Activated CD4-positive, CD25-positive, alpha-beta regulatory T cell treated with anti-CD3 and anti-CD28 coated beads, Interleukin-2, amount 50 U/mL, for 16 hours (primary cell): ENCODE measurements around the gene CUL4A.

Experiments used
- DNase-seq: peaks from one replicate; pipeline ENCODE4 v3.0.0-alpha.2; 2020; ENCODE audit warnings: low read depth, low spot score

CUL4A gene

DNA sequence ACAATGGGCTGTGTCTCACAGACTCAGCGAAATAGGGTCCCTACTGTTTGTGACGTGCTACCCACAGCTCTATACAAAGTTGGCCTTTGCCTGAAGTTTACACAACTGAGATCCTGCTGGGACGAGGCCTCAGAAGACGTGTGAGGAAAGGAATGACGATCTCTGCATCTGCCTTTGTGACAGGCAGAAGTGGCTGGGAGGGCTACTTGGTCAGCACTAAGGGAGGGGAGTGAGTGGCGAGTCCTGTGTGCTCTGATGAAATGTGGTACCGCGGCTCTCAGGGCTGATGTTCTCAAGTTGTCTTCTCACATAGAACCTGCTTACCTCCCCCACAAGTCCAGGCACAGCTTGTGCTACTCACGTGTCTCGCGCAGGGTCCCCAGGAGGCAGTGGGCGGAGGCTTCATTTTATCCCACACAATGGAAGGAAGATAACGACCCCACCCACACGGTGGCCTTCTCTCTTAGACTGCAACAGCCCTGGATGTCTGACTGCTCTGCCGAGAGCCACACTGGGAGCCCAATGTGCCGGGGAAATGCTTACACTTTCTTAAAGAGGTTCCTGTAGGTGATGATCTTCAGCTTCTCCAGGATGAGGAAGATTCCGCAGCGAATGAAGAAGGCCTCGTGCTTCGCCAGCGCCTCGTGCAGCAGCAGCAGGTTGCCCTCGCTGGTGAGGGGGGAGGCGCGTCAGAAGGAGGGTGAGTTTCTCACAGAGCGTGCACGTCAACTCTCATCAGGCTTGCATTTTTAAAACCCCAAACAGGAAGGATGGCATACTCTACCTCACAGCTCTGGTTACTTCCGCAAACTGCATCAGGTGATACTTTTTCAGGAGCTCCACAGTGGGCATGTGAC, 29.8 kb upstream of the CUL4A start:
- DNase-seq: no peak

DNA sequence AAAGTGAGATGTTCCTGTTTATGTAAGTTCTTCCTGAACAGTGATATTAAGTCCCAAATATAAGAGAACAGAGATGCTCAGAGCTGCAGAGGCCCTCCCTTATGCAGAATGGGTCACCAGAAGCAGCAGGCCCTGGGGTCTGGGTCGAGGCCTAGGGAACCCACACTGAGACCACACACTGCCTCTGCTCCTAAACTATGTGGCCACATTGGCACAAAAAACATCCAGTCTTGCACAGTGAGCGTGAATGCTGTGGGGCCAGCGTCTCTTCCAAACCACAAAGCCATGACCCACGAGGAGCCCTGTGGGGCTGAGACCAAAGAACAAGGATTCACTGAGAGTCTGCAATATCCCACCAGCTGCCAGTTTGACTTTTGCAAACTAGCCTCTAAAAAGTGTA, 27.4 kb upstream of the CUL4A start:
- no peak for DNase-seq

DNA sequence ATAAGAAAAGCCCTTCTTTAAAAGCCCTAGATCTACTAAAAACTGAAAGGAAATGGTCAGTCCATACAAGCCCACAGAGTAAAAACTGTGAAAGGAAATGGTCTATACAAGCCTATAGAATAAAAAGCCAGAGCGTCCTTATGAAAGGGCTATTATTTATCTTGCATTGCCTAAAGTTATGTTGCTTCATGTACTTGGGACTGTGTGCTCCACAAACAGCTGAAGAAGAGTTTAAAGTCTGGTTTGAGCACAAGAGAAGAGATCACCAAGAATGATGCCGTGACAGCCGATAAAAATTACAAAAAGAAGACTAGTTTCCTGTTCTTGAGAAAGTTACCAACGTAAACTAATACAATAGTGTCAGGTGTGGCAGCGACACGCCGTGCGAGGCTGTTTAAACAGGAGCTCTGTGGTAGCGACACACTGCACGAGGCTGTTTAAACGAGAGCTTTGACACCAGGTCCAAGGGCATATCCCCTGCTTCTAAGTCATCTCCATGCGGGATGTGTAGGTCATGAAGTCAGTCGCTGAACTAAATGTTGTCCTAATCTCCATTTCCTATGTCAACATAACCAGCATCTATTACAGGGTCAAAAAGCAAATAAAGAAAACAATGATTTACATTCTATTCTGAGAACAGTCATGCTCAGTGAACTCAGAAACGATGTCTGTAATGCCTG, 25.8 kb upstream of the CUL4A start:
- DNase-seq: no peak

DNA sequence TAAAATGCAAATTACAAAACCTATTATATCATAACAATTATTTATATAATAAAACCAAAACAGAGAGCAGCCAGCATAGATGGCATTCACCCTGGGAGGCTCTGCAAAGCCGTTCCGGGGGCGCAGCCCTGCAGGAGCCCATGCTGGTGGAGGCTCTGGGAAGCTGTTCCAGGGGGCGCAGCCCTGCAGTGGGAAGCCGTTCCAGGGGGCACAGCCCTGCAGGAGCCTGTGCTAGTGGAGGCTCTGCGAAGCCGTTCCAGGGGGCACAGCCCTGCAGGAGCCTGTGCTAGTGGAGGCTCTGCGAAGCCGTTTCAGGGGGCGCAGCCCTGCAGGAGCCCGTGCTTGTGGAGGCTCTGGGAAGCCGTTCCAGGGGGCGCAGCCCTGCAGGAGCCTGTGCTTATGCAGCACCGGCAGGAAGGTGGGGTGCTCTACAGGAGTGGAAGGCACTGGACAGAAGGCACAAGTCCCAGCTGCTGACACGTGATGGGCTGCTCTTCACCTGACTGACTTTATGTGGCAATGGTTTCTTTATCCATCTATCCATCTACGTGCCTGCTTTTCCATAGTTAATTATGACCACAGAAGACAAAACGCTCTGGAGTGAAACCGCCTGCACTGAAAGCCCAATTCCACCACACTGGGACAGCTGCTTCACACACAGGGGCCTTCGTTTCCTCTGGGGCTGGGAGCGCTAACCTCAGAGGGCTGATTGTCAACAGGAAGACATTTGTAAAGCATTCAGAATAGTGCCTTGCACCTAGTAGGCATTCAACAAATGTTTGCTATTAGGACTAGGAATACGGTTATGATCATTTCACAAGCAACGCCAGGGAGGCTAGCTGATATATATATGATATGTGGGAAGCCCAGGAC, 24.6 kb upstream of the CUL4A start:
- DNase-seq: no peak

DNA sequence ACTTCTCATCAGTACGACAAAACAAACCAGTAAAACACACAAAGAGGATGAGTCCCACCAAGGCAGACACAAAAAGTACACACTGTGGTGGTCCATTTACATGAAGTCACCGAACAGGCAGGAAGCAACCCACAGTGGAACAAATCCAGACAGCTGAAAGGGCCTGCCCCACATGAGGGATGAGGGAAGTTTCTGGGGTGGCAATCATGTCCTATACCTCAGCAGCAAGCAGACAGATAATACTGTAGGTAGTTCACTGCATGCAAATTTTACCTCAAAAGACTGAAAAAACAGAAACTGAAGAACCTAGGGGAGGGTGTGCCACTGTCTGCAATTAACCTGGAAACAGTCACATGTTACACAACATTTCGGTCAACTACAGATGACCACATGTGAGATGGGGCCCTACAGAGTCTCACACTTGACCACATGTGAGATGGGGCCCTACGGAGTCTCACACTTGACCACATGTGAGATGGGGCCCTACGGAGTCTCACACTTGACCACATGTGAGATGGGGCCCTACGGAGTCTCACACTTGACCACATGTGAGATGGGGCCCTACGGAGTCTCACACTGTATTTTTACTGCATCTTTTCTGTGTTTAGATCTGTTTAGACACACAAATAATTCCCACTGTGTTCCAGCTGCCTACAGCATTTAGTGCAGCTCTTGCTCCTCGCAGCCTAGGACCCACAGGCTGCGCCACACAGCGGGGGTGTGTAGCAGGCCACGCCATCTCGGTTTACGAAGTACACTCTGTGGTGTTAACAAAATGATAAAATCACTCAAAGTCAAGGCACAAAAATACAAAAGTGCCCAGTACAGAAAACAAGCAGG, 23.1 kb upstream of the CUL4A start:
- DNase-seq: no peak

DNA sequence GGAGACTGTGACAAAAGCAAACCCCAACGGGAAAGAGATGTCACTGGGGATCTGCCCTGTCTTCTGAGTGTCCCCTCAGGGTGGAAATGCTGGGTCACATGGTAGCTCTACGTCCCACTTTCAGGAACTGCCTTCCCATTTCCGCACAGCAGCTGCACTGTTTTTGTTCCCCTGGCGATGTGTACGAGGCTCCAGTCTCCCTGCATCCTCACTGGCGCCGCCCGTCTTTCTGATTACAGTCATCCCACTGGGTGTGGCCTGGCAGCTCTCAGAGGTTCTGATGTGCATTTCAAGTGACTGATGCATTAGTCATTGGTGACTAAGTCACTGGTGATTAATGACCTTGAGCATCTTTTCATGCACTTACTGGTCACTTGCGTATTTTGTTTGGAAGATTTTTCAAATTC, 22.1 kb upstream of the CUL4A start:
- no peak for DNase-seq

DNA sequence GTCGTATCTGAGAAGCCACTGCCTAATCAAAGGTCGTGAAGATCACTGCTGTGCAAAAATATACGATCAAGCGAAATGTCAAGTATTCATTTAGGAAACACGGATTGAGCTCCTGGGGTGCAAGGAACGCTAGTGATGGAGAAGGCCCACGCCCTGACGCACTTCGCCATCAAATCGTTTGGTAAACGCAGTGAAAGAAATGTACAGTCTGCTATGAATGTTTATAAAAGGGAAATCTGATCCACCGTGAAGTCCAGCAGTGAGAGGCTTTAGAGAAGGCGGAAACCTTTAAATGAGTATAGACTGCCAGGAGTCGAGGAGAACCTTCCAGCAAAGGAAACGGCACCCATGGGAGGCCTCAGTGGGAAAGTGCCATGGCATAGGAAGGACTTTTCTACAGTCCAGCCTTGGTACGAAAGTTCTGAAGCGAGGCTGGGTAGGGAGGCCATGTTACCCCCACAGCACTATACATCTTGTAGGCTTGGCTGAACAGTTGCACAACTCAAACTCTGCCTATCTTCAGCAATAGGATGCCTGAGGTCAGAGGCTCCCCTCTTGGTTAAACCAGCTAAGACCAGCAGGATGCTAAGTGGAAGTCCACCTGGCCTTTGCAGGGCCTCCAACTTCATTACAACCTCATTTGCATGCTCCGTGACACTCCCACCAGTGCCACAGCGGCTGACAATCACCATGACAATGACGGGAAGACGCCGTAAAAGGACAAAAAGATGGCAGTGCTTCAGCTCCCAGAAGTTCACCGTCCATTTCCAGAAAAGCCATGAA, 21.3 kb upstream of the CUL4A start:
- DNase-seq: no peak

DNA sequence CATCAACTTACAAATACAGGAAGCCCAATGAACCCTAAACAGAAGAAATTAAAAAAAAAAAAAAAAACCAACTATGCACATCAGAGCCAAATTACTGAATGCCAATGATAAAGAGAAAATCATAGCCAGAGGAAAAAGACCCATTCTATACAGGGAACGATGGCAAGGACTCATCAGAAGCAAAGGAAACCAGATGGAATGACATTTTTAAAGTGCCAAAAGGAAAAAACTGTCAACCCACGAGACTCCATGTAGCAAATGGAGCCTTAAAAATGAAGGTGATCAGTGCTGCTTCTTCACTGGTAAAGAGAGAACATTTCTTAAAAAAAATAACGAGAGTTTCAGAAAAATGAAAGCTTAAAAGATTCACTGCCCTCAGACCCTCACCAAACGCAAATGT, 19.2 kb upstream of the CUL4A start:
- no peak for DNase-seq

DNA sequence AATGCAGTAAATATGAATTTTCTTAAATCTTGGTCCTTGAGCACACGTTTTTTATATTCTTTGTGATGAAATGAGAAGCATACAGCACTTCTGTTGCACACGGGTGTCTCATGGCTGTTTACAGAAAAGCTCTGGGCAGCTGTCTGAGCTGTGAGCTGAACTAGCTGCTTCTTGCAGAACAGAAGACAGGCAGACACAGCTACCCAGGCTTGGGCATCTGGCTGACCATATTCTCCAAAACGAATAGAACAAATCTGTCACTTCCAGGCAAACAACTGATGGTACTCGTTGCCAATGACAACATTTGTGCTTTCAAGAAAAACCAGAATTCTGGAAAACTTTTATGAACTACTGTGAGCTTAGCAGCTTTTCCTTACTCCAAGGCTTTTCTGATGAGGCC, 17.1 kb upstream of the CUL4A start:
- DNase-seq: no peak

DNA sequence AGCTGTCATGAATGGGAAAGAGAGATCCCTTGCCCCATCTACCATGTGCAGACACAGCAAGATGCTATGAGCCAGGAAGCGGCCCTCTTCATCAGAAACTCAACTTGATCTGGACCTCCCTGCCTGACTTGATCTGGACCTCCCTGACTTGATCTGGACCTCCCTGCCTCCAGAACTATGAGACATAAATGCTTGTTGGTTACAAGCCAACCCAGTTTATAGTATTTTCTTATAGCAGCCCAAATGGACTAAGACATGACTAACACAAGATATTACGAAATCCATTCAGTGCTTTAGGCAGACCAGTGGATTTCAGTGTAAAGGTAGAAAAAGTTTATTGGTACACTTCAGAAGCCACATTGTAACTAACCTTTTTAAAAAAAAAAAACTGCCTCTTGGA, 16.5 kb upstream of the CUL4A start:
- no peak for DNase-seq

DNA sequence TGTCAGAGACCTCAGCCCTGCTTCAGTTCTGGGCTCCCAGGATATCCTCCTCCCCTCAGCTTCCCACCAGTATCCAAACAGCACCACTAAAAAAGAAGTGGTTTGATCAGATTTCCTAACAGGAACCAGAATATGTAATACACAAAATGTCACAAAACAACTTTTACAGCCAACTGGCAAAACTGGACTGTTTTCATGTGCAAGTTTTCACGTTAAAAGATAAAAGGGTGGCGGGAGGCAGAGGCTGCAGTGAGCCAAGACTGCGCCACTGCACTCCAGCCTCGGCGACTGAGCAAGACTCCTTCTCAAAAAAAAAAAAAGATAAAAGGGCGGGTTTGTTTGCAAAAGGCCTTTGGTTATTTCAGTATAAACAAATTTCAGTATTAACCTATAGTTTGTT, 14.1 kb upstream of the CUL4A start:
- no peak for DNase-seq

DNA sequence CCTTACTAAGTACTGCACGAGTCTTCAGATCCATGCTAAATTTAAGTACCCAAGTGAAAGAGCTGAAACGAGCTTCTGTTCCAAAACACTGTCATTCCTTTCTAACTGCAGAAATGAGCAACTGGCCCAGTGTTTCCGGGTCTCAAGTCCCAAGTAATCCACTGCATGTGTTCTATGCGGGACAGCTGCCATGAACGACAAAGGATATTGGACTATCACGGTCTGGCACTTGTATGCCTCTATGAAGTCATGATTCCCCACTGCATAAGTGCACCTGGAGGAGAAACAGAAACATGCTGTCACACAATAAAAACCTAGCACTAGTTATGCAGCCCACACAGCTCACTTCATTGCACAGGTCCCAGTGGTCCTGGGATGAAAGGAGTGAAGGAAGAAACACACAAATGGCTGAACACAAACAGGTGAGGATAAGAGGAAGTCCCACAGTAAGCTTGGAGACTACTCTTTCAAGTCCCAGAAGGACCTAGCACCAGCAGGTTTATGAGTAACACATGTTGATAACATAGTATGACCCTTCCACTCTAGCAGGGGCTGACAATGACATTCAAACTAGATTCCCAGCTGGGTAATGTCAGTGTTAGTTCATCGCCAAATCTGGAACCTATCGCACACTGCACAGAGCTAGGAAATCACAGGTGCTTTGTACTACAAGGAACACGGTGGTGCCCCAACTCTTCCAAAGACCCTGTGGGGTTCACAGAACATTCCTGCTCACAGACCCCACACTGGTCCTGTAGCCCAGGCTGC, 12.3 kb upstream of the CUL4A start:
- DNase-seq: no peak

DNA sequence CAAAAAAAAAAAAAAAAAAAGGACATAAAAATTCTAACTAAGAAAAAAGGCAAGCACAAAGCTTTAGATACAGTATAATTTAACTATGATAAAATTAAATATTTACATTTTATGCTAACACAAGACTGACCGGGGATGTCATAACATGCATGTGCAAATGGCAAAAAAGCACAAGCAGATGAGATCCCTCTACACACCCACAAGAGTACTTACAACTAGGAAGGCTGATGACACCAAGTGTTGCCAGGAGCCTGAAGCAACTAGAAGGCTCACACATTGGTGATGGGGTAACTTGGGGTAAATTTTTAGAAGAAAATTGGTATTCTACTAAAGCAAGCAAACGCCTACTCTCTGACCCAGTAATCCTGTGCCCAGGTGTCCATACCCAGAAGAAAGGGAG, 7.6 kb upstream of the CUL4A start:
- DNase-seq: no peak

DNA sequence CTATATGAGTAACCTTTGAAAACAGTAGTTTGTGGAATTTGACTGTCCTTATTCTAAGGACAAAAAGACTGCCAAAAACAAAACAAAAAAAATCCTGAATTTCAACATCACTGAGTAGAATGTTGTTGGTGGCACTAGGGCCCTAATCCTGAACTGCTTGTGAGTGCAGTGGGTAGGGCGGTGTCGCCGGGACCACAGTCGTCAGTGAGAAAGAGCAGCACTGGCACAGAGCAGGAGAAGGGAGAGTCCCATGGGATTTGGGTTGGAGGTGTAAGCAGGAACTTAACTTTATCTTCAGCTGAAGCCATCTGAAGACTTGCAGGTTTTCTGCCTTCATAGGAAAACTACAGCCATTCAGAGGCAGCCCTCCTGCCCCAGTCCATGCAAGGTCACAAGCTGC, 6.5 kb upstream of the CUL4A start:
- DNase-seq: no peak

DNA sequence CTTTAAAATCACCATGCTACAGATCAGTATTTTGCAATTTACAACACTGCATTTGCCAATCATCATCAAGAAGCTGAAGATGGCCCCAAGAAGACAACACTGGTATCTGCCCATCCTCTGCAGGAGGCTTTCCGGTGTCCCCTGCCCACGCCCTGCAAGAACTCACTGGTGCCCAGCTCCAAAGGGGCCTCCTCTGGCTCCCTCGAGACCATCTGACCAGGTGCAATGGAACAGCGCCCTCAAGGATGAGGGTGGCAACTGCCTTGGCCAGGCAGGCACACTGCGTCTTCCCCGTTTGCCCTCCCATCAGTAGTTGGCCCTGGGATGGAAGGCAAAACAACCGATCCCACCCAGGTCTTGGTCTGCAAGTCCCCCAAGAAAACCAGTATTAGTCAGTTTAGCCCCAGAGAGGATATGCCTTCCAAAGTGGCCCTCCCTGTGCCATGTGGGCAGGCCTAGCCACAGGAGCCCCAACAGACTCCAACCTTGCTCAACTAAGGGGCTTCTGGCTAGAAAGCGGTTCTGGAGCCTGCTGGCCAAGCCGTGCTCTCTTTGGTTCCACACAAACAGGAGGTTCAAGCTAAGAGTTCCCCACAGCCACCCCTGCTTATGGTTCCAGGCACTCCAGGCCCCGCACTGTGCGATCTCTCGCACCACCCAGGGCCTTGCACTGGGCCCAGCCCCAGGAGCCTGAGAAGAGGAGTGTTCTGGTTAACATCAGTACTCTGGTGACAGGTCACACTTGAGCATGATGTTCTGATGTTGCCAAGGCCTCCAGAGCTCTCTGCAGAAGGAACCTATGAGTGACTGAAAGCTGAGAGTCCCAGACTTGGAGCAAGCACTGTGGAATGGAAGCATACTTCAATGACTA, 5.7 kb upstream of the CUL4A start:
- no peak for DNase-seq

DNA sequence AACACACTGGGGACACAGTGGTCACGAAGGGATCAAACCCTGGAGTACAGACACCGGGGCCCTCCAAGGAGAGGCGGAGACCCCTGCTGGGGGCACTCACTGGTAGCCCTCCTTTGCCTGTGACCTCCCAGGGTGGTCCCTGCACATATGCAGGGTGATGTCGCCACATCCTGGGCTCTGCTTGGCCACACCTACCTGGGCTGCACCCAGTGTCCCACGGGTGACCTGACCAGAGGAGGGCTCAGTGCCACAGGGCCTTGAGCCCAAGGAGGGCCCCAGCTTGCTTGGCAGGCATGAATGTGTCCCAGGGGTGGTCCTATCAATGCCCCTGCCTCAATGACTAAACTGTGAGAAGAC, 5.1 kb upstream of the CUL4A start:
- no peak for DNase-seq

DNA sequence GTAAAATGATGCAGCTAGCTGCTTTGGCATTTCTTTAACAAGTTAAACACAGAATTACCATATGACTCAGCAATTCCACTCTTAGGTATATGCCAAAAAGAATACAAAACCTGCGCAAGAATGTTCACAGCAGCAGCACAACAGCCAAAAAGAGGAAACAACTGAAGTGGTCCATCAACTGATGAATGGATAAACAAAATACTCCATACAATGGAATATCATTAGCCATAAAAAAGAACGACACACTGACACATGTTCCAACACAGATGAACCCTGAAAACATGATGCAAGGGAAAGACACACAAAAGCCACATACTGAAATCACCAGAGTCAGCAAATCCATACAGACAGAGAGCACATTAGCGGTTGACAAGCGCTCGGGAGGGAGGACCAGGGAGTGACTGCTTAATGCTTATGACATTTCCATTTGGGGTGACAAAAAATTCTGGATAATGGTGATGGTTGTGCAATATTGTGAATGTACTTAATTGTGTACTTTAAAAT, 3.9 kb upstream of the CUL4A start:
- DNase-seq: no peak

DNA sequence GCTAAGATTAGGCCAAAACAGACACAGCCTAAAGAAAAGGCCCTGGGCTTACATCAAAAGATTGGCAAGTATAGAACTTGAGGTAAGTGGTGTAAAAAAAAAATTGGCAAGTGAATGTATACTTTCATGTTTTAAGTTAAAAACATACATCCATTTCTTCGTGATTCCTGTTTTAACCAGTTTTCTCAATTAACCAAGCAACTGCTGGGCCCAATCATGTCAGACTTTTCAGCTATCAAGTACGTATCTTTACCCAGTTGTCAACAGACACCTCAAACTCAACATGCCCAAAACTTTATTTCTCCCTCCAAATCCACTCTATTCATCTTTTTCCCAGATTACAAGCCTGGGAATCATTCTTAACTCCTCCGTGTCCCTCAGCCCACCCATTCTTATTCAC, 2.0 kb upstream of the CUL4A start:
- DNase-seq: no peak

DNA sequence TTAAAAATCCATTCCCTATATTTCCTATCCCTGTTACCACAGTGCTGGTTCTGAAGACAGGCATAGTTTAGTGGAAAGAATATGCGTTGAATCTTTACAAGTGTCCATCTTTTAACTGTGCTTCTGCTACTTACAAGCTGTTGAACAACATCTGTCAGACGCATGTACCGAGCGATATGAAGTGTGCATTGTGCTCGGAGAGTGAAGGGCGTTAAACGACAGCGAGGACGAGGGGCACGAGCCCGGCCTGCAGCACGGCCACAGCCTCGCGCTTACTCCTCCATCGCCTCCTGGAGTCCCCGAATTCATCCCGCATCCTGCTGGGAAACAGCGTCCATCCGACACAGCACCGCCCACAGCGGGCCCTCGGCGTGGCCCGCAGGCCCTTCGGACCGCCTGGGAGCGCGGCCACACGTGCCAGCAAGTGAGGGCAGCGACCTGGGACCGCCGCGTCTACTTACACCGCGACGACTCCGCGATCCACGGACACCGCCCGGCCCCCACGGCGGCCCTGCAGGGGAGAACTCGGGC, 1.5 kb upstream of the CUL4A start:
- no peak for DNase-seq
